Fibroblast of the aortic adventitia (primary cell): ENCODE results near the gene ASB10. TPM values are rescaled to one million over a fixed set of nuclear protein-coding genes. Genes with fewer than 3 reads are reported as not detected.

ENCODE experiments used
- DNase-seq: peaks from one replicate; pipeline ENCODE4 v3.0.0-alpha.2; 2010; ENCODE audit warnings: low read depth
- H3K4me3 ChIP-seq: 2 replicates; pipeline ENCODE4 v1.5.1; 2011; ENCODE audit warnings: low read depth, mild to moderate bottlenecking, control low read depth, low read length, moderate library complexity
- total RNA-seq: library from RNA; depleted of rRNA; stranded (reverse); fragments of >200 nt; gene quantifications from 2 replicates; pipeline ENCODE4 v1.2.3, GENCODE V29; 2012; ENCODE audit warnings: low replicate concordance
- TF ChIP-seq, protein P1 (sequence below): IDR thresholded peaks from 2 replicates; pipeline ENCODE4 v1.5.1; 2011; ENCODE audit warnings: mild to moderate bottlenecking, low read length, control low read depth, inconsistent platforms; ENCODE audit not compliant: insufficient read depth

Gene ASB10
- total RNA-seq, 1 donor = not detected

DNA sequence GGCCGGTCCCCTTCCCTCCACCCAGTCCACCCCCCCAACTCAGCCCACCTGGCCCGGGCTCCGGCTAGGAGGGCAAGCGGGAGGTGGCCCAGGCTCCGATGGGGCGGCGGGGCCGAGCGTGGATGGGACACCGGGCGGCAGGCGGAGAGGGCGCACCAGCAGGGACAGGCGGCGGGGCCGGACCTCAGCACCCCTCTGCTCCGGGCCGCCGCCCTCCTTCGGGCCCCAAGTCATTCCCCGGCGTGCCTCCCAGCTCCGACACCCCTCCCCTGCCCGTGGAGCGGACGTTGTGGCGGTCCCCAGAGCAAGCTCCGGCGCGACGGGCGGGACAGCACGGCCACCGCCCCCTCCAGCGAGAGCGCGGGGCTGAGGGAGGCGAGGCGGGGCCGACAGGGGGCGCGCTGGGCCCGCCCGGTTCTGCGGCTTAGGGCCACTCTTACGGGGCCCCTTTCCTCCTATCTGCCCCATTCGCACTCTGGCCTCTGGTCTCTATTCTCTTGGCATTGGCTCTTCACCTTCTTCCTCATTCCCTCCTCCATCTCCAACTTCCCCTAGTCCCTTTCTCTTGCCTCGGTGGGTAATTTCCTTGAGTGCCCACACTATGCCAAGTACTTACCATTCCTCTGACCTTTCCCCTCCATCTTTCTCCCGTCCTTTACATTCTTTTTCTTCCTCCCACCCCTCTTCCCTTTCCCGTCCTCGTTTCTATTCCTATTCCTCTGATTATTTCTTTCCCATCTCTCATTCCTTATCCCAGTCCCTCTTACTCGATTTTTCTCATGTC lies 18.9 kb downstream of the ASB10 start:
- DNase-seq = no peak
- TF ChIP-seq, protein P1, sequence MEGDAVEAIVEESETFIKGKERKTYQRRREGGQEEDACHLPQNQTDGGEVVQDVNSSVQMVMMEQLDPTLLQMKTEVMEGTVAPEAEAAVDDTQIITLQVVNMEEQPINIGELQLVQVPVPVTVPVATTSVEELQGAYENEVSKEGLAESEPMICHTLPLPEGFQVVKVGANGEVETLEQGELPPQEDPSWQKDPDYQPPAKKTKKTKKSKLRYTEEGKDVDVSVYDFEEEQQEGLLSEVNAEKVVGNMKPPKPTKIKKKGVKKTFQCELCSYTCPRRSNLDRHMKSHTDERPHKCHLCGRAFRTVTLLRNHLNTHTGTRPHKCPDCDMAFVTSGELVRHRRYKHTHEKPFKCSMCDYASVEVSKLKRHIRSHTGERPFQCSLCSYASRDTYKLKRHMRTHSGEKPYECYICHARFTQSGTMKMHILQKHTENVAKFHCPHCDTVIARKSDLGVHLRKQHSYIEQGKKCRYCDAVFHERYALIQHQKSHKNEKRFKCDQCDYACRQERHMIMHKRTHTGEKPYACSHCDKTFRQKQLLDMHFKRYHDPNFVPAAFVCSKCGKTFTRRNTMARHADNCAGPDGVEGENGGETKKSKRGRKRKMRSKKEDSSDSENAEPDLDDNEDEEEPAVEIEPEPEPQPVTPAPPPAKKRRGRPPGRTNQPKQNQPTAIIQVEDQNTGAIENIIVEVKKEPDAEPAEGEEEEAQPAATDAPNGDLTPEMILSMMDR = peak; percentile 44
- H3K4me3 ChIP-seq = no peak overlapping the region

DNA sequence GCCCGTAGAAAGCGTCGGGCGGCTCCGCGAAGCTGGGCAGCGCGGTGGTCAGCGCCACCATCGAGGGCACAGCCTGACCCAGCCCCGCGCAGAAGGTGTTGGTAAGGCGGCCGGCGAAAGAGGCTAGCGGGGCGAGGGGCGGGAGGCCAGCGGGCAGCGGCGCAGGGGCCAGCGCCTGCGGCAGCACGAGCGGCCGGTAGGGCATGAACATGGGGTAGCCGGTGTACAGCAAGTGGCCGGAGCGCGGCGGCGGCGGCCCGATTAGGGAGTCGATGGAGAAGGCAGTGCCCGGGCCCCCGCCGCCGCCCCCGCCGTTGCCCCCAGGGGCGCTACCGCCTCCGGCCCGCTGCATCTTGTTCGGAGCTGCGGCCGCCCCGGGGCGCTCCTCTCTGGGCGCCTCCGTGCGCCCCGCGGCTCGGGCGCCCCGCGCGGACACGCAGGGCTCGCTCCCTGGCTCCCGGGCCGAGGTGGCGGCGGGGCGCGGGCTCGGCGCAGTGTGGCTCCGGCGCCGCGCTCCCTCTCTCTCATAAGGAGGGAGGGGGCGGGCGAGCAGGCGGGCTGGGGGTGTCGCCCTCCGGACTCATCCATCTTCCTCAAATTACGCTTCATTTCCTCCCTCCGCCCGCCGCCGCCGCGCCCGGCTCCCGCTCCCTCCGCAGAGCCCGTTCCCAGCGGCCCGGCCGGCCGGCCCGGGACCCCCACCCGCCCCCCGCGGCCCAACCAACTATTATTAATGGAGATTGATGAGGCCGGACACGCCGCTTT lies 19.7 kb downstream of the ASB10 start, which contains the start of gene GBX1:
Gene GBX1 (minus strand): TSS at position 498 of the 765 bp plus-strand sequence. CDS start 146 bp downstream, at position 352.
- no peak for DNase-seq
- TF ChIP-seq, protein P1 = no peak

DNA sequence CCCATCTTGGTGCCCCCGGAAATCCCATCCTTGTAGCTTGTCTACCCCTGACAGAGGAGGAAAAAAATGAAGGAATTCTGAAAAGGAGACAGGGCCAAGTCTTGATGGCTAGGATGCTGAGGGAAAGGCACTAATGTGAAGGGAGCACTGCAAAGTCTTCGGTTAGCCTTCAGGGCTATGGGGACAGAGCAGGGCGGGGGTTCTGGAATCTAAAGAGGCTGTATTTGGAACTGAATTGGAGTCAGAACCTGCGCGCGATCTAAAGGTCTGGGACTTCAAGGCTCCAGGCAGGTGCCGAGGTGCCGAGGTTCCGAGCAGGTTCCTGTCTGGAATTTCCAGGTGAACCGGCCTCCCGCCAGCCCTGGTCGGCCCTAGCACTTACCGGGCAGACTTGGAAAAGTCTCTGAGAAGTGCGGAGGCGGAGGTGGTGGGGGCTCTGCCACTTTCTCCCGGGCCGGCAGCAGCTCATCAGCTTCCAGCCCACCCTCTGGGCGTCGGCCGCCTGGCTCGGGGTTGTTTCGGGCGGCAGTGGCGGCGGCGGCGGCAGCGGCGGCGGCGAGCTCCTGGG lies 20.3 kb downstream of the ASB10 start:
- TF ChIP-seq, protein P1 = no peak
- H3K4me3 ChIP-seq = no peak overlapping the region
- DNase-seq = no peak

More for the DNA sequence above, 19.7 kb downstream of the ASB10 start, which contains the start of gene GBX1:
- H3K4me3 ChIP-seq = peak within 1 kb of the TSS; percentile 39

DNA sequence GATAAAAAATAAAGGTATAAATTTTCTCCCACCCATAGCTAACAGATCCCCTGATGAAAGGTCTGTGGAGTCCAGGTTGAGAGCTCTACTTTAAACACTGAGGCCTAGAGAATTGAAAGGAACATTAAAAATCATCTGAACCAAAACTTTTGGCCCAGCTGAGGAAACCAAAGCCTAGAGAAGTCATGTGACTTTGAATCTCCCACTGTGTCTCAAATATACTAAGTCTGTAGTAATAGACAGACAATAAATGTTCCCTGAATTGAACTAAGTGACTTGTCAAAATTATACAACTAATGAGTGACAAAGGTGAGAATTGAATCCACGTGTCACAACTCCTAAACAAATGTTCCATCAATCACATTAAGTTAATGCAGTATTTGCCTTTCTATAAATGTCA lies 25.3 kb downstream of the ASB10 start:
- no peak for DNase-seq
- TF ChIP-seq, protein P1 = no peak

DNA sequence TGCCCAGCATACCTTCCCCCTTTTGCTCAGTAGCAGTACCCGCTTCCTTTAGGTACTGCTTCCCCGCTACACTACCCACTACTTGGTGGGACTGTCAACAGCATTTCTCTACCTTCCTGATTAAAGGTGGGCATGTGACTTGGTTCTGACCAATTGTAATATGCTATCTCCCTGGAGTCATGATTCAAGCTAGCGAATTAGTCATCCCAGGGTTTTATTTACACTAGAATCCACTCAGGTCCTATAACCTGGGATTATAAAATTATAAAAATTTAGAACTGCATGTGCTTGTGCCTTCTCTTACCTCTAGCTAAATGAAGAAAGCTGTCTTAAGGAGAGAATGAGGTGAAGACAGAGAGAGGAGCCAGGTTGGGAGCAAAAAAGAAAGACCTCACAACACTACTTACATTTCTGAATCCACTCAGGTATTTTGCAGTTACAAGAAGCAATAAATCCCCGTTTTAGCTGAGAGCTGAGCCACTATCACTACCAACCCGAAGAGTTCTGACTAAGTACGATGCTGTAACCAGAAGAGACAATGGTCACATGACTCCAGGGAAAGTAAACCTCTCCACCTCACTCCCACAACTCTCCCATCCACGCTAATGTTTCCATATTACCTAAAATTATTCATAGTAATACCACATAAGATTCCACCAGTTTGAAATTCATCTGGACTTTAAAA lies 29.3 kb downstream of the ASB10 start:
- no peak overlapping the region for H3K4me3 ChIP-seq
- DNase-seq = no peak
- TF ChIP-seq, protein P1 = no peak

More for the DNA sequence above, 25.3 kb downstream of the ASB10 start:
- no peak overlapping the region for H3K4me3 ChIP-seq

DNA sequence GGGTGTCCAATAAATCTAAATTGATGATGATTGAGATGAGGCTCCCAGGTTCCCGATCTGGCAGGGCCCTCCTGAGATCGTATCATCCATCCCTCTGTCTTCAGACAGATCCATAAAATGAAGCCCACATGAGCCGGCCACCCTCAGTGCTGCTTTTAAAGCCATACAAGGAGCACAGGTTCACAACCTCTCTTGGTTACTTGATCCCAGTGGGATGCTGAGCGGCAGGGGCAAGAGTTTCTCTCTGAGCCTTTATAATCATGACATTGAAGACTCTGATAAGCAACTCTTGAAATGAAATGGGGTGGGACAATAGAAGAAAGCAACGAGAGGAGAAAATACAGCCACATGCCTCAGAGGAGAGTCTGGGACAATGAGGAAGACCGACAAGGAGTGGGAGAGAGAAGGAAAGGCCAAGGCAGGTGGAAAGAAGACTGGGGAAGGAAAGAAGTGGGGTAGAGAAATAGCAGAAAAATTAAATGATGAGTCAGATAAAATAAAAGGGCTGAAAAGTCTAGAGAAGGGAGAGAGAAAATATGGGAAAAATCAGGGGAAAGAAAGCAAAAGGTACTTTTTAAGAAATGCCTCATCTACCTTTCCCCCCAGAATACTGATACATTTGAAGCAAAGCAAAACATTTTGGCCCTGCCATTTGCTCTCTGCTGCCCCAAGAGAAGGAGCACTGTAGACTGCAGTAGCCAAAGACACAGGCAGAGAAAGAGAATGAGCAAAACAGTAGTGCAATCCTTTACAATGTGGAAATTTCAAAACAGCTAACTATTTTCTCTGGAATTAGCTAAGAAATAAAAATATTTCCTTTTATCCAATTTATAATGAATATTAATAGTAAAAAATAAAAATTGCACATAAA lies 34.2 kb downstream of the ASB10 start:
- no peak overlapping the region for H3K4me3 ChIP-seq
- TF ChIP-seq, protein P1 = peak; percentile 38
- DNase-seq = no peak
